ENCODE measurements around the gene CYP2W1. TPM values are rescaled to one million over a fixed set of nuclear protein-coding genes. Genes with fewer than 3 reads are reported as not detected.

The CYP2W1 gene
- total RNA-seq, 1 experiment from 2014 or later = not detected

DNA sequence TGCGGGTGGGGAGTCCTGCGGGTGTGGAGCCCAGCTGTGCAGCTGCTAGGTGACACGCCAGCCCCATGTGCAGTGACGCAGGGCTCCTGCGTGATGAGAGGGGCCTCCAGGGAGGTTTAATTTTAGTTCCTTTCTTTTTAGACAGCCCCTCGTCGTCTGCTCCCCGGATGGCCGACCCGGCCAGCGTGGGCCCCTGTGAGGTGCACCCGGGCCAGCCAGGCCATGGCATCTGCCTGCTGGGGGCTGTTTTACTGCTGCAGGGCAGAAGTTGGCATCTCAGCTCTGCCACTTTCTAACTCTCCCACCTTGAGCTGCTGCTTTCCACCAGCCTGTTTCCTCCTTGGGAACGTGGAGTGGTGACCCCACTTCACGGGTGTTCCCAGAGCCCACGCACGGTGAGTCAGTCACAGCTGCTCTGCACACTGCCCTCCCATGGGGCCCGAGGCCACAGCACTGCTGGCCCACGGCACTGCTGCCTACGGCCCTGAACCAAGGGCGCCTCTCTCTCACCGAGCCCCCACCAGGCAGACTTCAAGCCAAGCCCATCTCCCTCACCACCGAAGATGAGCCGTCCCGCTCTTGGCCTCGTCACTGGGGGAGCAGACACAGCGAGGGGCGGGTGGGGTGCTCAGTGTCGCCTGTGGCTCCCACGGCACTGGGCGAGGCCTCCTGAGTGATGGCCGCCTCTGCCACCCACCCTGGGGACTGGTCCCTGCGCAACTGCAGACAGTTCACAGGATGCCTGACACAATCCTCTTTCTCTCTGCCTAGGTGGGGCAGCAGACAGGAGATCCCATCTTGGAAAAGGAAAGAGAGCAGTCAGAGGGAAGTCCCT lies 21.3 kb downstream of the CYP2W1 start:
- ChIA-PET CTCF (interaction anchor here (1.1 kb wide), 1 partner anchor 154 kb away, joined by 3 read pairs; no protein-coding TSS in a partner anchor), POLR2A (no interaction called here)
- Mint-ChIP-seq H3K36me3 (ENCODE audit: insufficient read depth, unreplicated experiment) (peaks cover 15% of the 10 kb centered on the region), H3K27ac (ENCODE audit: low read depth, unreplicated experiment) (no peak overlapping the region), H3K4me3 (ENCODE audit: unreplicated experiment) (no peak overlapping the region), H3K4me1 (ENCODE audit: insufficient read depth, unreplicated experiment) (no peaks in the 10 kb centered on the region), H3K9me3 (ENCODE audit: unreplicated experiment) (no peaks in the 10 kb centered on the region), H3K27me3 (ENCODE audit: insufficient read depth, unreplicated experiment) (no peaks in the 10 kb centered on the region)
- intact Hi-C loops (cut with micrococcal nuclease) = no loop called here
- DNase-seq (ENCODE audit: unreplicated experiment) = no peak
- TF ChIP-seq, protein P1, sequence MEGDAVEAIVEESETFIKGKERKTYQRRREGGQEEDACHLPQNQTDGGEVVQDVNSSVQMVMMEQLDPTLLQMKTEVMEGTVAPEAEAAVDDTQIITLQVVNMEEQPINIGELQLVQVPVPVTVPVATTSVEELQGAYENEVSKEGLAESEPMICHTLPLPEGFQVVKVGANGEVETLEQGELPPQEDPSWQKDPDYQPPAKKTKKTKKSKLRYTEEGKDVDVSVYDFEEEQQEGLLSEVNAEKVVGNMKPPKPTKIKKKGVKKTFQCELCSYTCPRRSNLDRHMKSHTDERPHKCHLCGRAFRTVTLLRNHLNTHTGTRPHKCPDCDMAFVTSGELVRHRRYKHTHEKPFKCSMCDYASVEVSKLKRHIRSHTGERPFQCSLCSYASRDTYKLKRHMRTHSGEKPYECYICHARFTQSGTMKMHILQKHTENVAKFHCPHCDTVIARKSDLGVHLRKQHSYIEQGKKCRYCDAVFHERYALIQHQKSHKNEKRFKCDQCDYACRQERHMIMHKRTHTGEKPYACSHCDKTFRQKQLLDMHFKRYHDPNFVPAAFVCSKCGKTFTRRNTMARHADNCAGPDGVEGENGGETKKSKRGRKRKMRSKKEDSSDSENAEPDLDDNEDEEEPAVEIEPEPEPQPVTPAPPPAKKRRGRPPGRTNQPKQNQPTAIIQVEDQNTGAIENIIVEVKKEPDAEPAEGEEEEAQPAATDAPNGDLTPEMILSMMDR (IDR thresholded peaks at IDR 0.05; ENCODE audit: unreplicated experiment) = no peak
- no TSS peak for BruUV-seq (replicated peaks)

DNA sequence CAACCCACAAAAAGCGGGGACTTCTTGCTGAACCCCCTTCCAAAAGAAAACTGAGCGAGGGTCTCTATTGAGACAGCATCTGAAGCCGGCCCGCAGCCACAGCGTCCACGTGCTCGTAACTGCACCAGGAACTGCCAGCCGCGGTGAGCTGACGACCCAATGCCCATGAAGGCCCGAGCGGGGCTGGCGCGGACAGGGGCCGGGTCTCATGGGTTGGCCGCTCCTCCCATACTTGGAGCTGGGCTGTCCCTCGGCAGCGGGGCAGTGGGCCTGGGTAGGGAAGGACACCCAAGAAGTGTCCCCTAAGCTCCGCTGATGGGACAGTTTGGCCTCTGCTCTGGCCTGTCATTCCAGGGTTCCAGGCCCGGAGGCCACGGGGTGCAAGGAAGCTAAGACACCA lies 22.3 kb downstream of the CYP2W1 start:
- H3K9me3 Mint-ChIP-seq (ENCODE audit: unreplicated experiment) = no peaks in the 10 kb centered on the region
- no peaks in the 10 kb centered on the region for H3K27me3 Mint-ChIP-seq (ENCODE audit: insufficient read depth, unreplicated experiment)
- BruUV-seq (replicated peaks) = no TSS peak
- peaks cover 14% of the 10 kb centered on the region for H3K36me3 Mint-ChIP-seq (ENCODE audit: insufficient read depth, unreplicated experiment)
- H3K4me1 Mint-ChIP-seq (ENCODE audit: insufficient read depth, unreplicated experiment) = no peaks in the 10 kb centered on the region
- POLR2A ChIA-PET = no interaction called here
- intact Hi-C loops (cut with micrococcal nuclease) = no loop called here
- DNase-seq (ENCODE audit: unreplicated experiment) = no peak
- H3K27ac Mint-ChIP-seq (ENCODE audit: low read depth, unreplicated experiment) = no peak overlapping the region
- H3K4me3 Mint-ChIP-seq (ENCODE audit: unreplicated experiment) = no peak overlapping the region
- TF ChIP-seq, protein P1 (IDR thresholded peaks at IDR 0.05; ENCODE audit: unreplicated experiment) = no peak
- CTCF ChIA-PET = interaction anchor here (0.6 to 1.1 kb wide), 2 partner anchors 10 to 153 kb away, joined by 3 to 4 read pairs; no protein-coding TSS in a partner anchor

- Mint-ChIP-seq H3K27ac (ENCODE audit: low read depth, unreplicated experiment) (no peak overlapping the region), H3K4me1 (ENCODE audit: insufficient read depth, unreplicated experiment) (peaks cover 8% of the 10 kb centered on the region), H3K36me3 (ENCODE audit: insufficient read depth, unreplicated experiment) (peaks cover 5% of the 10 kb centered on the region), H3K27me3 (ENCODE audit: insufficient read depth, unreplicated experiment) (no peaks in the 10 kb centered on the region), H3K4me3 (ENCODE audit: unreplicated experiment) (no peak overlapping the region), H3K9me3 (ENCODE audit: unreplicated experiment) (no peaks in the 10 kb centered on the region)
- POLR2A ChIA-PET = no interaction called here
- no peak for DNase-seq (ENCODE audit: unreplicated experiment)
- CTCF ChIA-PET = interaction anchor here (0.5 to 0.9 kb wide), 3 partner anchors 15 to 80 kb away, joined by 3 to 4 read pairs (median 3); no protein-coding TSS in a partner anchor
- no TSS peak for BruUV-seq (replicated peaks)
- intact Hi-C loops (cut with micrococcal nuclease) = no loop called here
- TF ChIP-seq, protein P1 (IDR thresholded peaks at IDR 0.05; ENCODE audit: unreplicated experiment) = no peak
Measured at GRCh38 chr7:1007901-1008300, 24.9 kb downstream of the CYP2W1 start.

DNA sequence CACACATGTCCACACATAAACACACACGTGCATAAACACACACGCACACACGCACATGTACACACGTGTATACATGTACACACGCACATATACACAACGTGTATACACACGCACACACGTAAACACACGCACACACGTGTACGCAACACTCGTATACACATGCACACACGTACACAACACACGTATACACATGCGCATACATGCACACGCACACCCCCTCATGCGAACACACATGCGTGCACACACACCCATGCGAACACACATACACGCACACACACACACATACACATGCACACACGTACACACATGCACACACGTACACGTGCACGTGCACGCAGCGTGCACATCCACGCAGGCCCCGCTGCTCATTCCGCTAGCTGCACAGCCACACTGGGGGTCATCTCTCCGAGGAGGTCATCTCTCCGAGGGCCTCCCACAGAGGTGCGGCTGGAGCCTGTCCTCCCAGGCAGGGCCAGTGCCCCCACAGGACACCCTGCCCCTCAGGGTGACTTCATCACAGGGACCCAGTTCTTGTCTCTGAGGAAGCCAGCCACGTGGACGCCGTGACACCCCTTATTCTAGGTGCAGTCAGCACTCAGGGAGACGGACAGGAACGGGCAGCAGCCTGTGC lies 25.9 kb downstream of the CYP2W1 start:
- H3K4me3 Mint-ChIP-seq (ENCODE audit: unreplicated experiment) = no peak overlapping the region
- intact Hi-C loops (cut with micrococcal nuclease) = no loop called here
- H3K9me3 Mint-ChIP-seq (ENCODE audit: unreplicated experiment) = no peaks in the 10 kb centered on the region
- ChIA-PET POLR2A (no interaction called here), CTCF (interaction anchor here (0.9 kb wide), 1 partner anchor 16 kb away, joined by 4 read pairs; no protein-coding TSS in a partner anchor)
- no peaks in the 10 kb centered on the region for H3K27me3 Mint-ChIP-seq (ENCODE audit: insufficient read depth, unreplicated experiment)
- peaks cover 8% of the 10 kb centered on the region for H3K4me1 Mint-ChIP-seq (ENCODE audit: insufficient read depth, unreplicated experiment)
- no peak overlapping the region for H3K27ac Mint-ChIP-seq (ENCODE audit: low read depth, unreplicated experiment)
- BruUV-seq (replicated peaks) = no TSS peak
- DNase-seq (ENCODE audit: unreplicated experiment) = no peak
- TF ChIP-seq, protein P1 (IDR thresholded peaks at IDR 0.05; ENCODE audit: unreplicated experiment) = no peak
- peaks cover 6% of the 10 kb centered on the region for H3K36me3 Mint-ChIP-seq (ENCODE audit: insufficient read depth, unreplicated experiment)
